Activated naive CD4-positive, alpha-beta T cell treated with anti-CD3 and anti-CD28 coated beads, Interleukin-2, amount 50 U/mL, for 24 hours (primary cell): ENCODE measurements around the gene ITGB2.
A peak's percentile ranks its signal among the peaks of the same experiment; 100 is the strongest.
"Not testable (repeated sequence)": the region's sequence is repeated elsewhere in the genome, so short reads cannot be mapped to it uniquely, and the experiment has no call there.

Source experiments
- H3K27ac Mint-ChIP-seq: one replicate; pipeline ENCODE4 v1.8.0; 2021; ENCODE audit warnings: mild to moderate bottlenecking, mixed read lengths
- H3K27me3 Mint-ChIP-seq: one replicate; pipeline ENCODE4 v1.8.0; 2021; ENCODE audit warnings: mixed read lengths
- H3K36me3 Mint-ChIP-seq: one replicate; pipeline ENCODE4 v1.8.0; 2021; ENCODE audit warnings: mixed read lengths
- H3K4me1 Mint-ChIP-seq: one replicate; pipeline ENCODE4 v1.8.0; 2021; ENCODE audit warnings: mixed read lengths
- H3K4me3 Mint-ChIP-seq: one replicate; pipeline ENCODE4 v1.8.0; 2021; ENCODE audit warnings: mild to moderate bottlenecking, mixed read lengths
- H3K9me3 Mint-ChIP-seq: one replicate; pipeline ENCODE4 v1.8.0; 2021; ENCODE audit warnings: mixed read lengths

The ITGB2 gene

DNA sequence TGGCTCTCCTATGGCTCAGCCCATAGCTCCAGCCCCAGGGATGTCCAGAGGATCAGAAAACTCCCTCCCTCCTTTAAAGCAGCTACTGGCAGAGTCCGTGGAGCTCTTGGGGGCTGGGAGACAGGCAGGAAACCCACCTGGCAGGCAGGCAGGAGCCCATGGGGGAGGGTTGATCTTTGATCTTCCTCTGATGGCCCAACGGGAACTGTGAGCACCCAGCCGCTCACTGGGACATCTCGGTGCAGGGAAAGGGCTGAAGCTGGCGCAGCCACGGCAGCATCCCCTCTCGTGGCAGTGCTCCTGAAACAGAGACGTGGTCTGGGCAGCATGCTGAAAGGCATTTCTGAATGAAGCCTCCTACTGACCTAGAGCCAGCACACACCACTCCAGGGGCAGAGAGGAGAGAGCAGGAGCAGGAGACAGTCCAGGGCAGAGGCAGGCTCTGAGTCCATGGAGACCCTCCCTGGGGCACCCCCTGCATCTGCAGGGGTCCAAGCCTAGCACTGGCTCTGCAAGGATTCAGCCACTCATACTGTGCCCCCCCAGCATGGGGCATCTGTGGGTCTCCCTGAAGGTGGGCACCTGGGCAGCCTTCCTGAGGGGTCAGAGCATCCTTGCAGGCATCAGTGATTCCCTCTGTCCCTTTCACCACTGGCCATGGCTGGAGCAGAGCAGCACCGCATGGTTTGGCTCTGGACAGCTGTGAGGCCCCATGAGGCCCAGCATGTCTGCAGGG lies 14.3 kb upstream of the ITGB2 start:
- Mint-ChIP-seq H3K36me3 (no peaks in the 10 kb centered on the region), H3K9me3 (no peaks in the 10 kb centered on the region), H3K4me1 (peaks cover 23% of the 10 kb centered on the region), H3K27ac (no peak overlapping the region), H3K4me3 (no peak overlapping the region), H3K27me3 (no peaks in the 10 kb centered on the region)

DNA sequence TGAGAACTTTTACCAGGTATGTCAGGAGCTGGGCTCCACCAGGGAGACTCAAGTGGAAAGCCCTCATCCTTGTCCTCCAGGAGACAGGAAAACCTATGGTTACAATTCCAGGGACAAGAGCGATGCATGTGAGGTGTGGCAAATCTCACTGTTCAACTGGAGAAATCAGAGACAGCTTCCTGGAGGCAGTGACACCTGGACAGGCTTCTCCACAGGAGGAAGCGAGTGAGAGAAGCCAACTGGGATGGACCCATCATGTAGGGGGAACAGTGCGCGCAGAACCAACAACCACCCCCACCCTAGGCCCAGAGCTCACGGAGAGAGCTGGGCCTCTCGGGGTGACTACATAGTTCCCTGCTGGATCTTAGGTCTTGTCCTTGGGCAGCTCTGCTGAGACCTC lies 13.6 kb upstream of the ITGB2 start:
- H3K9me3 Mint-ChIP-seq: no peaks in the 10 kb centered on the region
- no peaks in the 10 kb centered on the region for H3K36me3 Mint-ChIP-seq
- H3K27me3 Mint-ChIP-seq: no peaks in the 10 kb centered on the region
- peaks cover 26% of the 10 kb centered on the region for H3K4me1 Mint-ChIP-seq
- peak overlapping the region; percentile 24 for H3K27ac Mint-ChIP-seq
- no peak overlapping the region for H3K4me3 Mint-ChIP-seq

DNA sequence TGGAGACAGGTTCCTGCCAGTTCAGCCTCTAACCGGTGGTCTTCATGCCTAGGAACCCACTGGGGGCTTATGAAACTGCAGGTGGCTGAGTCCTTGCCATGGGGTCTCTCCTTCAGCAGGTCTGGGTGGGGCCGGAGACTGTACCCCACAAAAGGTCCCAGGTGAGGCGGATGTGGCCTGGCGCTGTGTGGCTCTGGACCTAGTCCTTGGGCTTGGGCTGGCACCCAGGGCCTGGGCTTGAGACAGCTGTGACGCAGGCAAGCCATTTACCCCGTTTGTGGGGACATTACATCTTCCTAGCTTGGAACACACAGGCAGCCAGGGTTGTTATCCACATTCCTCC lies 13.2 kb upstream of the ITGB2 start:
- H3K27me3 Mint-ChIP-seq: no peaks in the 10 kb centered on the region
- peaks cover 26% of the 10 kb centered on the region for H3K4me1 Mint-ChIP-seq
- H3K27ac Mint-ChIP-seq: no peak overlapping the region
- no peaks in the 10 kb centered on the region for H3K36me3 Mint-ChIP-seq
- H3K9me3 Mint-ChIP-seq: no peaks in the 10 kb centered on the region
- no peak overlapping the region for H3K4me3 Mint-ChIP-seq

DNA sequence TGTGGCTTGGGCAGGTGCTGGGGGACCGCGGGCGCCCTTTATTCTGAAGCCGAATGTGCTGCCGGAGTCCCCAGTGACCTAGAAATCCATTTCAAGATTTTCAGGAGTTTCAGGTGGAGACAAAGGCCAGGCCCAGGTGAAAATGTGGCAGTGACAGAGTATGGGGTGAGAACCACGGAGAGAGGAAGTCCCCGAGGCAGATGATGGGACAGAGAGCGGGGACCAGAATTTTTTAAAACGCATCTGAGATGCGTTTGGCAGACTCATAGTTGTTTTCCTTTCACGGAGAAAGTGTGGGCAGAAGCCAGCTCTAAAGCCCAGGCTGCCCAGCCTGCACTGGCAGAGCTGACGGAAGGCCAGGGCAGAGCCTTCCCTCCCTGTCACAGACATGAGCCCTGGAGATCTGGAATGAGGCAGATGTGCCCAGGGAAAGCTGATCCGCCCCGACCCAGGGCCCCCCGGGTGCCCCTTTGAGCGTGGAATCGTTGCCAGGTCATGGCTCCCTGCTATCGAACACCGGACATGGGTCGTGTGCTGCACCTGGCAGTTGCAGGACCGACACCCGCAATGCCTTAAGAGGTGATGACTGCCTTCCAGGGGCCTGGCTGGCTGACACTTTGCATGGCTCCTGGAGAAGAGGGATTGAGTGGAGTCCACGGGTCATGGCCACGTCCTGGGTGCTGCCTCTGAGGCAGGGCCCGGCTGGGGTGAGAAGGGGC lies 12.7 kb upstream of the ITGB2 start:
- Mint-ChIP-seq H3K4me3 (peak overlapping the region; percentile 36), H3K27me3 (no peaks in the 10 kb centered on the region), H3K4me1 (peaks cover 31% of the 10 kb centered on the region), H3K9me3 (no peaks in the 10 kb centered on the region), H3K27ac (no peak overlapping the region), H3K36me3 (no peaks in the 10 kb centered on the region)

DNA sequence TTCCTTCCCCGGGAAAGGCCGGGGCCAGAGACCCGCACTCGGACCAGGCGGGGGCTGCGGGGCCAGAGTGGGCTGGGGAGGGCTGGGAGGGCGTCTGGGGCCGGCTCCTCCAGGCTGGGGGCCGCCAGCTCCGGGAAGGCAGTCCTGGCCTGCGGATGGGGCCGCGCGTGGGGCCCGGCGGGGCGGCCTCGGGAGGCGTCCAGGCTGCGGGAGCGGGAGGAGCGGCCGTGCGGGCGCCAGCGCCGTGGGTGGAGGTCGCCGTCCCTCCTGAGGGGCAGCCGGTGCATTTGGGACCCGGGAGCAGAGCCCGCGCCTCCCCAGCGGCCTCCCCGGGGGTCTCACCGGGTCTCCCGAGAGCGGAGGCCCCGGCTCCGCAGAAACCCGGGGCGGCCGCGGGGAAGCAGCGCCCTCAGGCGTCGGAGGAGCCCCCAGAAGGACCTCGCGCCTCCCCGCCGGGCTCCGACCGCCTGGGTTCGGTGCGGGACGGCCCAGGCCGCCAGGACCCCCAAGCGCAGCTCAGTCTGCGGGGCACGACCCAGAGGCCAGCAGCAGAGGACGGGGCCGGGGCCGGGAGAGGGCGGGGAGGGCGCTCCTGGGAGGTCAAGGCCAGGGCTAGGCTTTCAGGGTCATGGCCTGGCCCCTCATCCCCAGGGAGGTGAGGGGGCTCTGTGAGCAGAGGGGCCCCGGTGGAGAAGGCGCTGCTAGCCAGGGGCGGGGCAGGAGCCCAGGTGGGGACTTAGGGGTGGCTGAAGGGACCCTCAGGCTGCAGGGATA lies 11.9 kb upstream of the ITGB2 start:
- H3K27ac Mint-ChIP-seq: no peak overlapping the region
- peak overlapping the region; percentile 72 for H3K4me3 Mint-ChIP-seq
- H3K27me3 Mint-ChIP-seq: no peaks in the 10 kb centered on the region
- H3K9me3 Mint-ChIP-seq: no peaks in the 10 kb centered on the region
- no peaks in the 10 kb centered on the region for H3K36me3 Mint-ChIP-seq
- H3K4me1 Mint-ChIP-seq: peaks cover 37% of the 10 kb centered on the region

DNA sequence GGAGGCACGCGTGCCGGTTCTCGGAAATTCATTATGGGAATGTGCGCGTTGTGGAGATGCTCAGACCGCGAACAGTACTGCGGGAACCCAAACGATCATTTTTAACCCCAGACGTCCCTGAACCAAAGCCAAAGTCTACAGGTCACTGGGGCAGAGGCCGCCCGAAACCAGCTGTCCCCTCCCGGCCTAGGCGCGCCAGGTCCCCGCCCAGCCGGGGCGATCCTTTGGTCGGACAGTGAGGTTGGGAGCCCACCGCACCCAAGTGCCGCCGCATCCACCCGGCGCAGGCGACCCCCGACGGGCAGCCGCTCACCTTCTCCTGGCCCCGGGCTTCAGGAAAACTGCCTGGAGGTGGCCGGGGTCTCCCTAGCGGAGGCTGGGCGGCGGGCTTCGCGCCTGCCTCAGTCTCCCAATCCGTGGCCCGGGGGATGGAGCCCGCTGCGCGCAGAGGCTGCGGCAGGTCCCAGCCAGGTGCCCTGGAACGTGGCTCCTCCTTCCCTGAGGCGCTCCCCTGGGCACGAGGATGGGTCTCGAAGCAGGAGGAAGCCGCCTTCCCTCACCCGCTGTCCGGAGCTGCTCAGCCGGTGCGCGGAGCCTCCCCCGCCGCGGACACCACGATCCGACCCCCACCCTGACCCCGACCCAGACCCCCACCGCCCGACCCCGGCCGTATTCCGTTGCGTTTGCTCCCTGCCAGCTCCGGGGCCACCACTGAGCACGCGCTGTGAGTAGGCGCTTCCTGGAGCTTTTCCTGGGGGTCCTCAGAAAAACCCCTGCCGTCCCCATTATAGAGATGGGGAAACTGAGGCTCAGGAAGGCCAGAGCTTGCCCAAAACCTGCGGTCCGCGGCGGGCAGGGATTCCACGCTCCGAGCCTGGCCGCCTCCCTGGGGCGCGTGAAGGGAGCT lies 11.1 kb upstream of the ITGB2 start:
- Mint-ChIP-seq H3K9me3 (no peaks in the 10 kb centered on the region), H3K4me3 (peak overlapping the region; percentile 84), H3K27me3 (no peaks in the 10 kb centered on the region), H3K27ac (peak overlapping the region; percentile 55), H3K36me3 (no peaks in the 10 kb centered on the region), H3K4me1 (peaks cover 45% of the 10 kb centered on the region)

DNA sequence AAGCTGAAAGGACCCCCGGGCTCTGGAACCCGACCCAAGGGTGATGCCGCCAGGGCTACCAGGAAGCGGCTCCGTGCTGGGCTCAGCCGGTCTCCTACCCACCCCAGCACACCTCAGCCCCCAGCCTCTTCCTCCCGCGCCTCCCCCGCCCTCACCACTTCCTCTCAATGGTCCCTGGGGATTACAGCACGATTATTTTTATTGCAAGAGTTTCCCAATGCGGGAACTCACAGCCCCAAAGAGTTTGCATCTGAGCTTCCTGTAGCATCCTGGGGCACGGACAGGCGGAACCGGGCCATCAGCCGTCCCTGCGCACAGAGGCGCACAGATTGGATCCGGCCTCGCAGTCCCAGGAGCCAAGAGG lies 10.4 kb upstream of the ITGB2 start:
- Mint-ChIP-seq H3K27ac (peak overlapping the region; percentile 55), H3K27me3 (no peaks in the 10 kb centered on the region), H3K36me3 (no peaks in the 10 kb centered on the region), H3K9me3 (no peaks in the 10 kb centered on the region), H3K4me3 (peak overlapping the region; percentile 84), H3K4me1 (peaks cover 52% of the 10 kb centered on the region)

DNA sequence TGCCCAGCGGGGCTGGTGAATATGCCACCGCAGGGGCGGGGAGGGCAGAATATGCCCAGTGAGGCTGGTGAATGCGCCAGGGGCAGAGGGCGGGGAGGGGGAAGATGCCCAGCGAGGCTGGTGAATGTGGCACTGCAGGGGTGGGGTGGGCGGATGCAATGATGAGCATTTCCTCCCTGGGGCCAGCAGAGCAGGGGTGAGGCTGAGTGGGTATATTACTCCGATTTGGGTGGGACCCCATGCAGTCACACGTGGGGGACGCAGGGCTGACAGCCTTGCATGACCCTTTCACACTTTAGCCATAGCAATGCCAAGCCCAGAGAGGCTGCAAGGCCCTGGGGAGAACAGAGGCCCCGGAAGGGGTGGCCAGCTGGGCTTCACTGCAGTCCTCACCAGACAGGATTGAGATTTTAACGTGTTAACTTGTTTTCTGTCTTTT lies 9.9 kb upstream of the ITGB2 start:
- peak overlapping the region; percentile 84 for H3K4me3 Mint-ChIP-seq
- H3K36me3 Mint-ChIP-seq: no peaks in the 10 kb centered on the region
- no peaks in the 10 kb centered on the region for H3K27me3 Mint-ChIP-seq
- H3K9me3 Mint-ChIP-seq: no peaks in the 10 kb centered on the region
- peaks cover 56% of the 10 kb centered on the region for H3K4me1 Mint-ChIP-seq
- H3K27ac Mint-ChIP-seq: peak overlapping the region; percentile 46

DNA sequence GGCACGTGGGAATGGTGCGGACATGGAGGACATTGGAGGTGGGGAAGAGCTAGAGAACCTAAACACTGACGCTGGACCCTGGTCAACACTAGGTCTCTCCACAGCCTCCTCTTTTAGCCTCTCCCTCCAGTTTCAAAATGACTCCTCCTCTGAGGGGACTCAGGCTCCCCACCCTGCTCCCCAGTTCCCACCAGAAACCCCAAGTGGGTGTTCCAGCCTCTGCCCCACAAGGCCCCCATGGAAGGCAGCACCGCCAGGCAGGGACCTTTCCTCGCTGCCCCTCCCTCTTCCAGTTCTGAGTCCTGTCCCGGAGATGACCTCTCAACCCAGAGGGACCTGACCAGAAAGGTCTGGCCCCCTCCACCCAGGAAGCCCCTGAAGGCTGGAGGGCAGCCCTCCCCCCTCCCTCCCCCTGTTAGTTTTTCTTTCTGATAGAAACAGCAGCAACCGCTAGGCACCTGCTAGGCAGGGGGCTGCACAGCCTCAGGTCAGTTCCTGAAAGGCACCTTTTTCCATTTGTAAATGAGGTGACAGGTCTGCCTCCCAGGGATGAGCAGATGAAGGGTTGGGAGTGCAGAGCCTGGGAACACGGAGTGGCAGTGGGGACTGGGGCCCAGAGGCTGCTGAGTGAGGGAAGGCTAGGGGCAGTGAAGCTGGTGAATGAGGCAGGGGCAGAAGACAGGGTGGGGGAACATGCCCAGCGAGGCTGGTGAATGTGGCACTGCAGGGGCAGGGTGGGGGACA lies 9.3 kb upstream of the ITGB2 start:
- H3K27me3 Mint-ChIP-seq: no peaks in the 10 kb centered on the region
- H3K4me3 Mint-ChIP-seq: peak overlapping the region; percentile 84
- H3K4me1 Mint-ChIP-seq: peaks cover 62% of the 10 kb centered on the region
- no peaks in the 10 kb centered on the region for H3K36me3 Mint-ChIP-seq
- peak overlapping the region; percentile 75 for H3K27ac Mint-ChIP-seq
- H3K9me3 Mint-ChIP-seq: no peaks in the 10 kb centered on the region

DNA sequence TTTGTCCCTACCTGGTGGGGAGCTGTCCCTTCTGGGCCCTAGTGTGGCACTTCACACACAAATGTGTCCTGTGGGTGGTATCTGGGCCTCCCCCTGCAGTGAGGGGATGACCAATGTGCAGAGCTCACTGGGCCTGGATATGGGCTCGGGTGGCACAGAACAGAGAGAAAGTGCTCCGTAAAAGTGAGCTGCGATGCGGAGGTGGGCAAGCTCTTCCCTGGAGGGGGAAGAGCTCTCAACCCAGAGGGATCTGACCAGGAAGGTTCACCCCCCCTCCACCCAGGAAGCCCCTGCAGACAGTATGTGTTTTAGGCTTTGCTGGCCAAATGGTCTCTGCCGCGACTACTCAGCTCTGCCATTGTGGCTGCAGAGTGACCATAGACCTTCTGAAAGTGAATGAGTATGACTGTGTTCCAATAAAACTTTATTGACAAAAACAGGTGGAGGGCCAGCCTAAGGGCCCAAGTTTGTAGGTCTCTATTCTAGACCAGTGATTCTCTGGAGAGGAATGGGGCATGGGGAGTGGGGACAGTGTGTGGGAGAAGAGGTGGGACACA lies 8.6 kb upstream of the ITGB2 start:
- peaks cover 69% of the 10 kb centered on the region for H3K4me1 Mint-ChIP-seq
- peak overlapping the region; percentile 84 for H3K4me3 Mint-ChIP-seq
- H3K27me3 Mint-ChIP-seq: no peaks in the 10 kb centered on the region
- H3K36me3 Mint-ChIP-seq: no peaks in the 10 kb centered on the region
- no peaks in the 10 kb centered on the region for H3K9me3 Mint-ChIP-seq
- H3K27ac Mint-ChIP-seq: peak overlapping the region; percentile 89

DNA sequence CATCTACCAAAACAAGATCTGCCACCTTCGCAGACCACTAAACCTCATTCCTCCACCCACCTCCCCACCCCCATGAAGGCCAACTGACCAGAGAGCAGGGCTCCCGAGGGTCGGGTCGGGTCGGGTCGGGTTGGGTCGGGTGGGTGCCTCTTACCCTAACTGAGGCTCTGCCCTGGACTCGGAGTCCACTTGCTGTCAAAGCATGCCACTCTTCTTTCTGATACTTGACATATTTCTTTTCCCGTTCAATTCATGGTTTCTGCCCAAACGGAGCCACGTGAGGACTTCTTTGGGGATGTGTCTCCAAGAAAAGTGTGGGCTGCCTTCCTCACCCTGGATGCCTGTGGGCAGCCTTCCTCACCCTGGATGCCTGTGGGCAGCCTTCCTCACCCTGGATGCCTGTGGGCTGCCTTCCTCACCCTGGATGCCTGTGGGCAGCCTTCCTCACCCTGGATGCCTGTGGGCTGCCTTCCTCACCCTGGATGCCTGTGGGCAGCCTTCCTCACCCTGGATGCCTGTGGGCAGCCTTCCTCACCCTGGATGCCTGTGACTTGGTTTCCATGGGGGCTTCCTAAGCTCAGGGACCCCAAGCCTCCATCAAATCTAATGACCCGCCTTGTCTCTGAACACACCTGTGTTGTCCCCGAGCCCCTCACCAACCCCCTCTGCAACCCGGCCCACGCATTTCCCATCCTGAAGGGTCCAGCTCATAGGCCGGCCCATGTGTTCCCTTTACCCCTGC lies 8.0 kb upstream of the ITGB2 start:
- not testable (repeated sequence) for H3K9me3 Mint-ChIP-seq, H3K36me3 Mint-ChIP-seq, H3K27me3 Mint-ChIP-seq
- peak overlapping the region; percentile 90 for H3K27ac Mint-ChIP-seq
- peak overlapping the region; percentile 89 for H3K4me3 Mint-ChIP-seq
- peaks cover 75% of the 10 kb centered on the region for H3K4me1 Mint-ChIP-seq

DNA sequence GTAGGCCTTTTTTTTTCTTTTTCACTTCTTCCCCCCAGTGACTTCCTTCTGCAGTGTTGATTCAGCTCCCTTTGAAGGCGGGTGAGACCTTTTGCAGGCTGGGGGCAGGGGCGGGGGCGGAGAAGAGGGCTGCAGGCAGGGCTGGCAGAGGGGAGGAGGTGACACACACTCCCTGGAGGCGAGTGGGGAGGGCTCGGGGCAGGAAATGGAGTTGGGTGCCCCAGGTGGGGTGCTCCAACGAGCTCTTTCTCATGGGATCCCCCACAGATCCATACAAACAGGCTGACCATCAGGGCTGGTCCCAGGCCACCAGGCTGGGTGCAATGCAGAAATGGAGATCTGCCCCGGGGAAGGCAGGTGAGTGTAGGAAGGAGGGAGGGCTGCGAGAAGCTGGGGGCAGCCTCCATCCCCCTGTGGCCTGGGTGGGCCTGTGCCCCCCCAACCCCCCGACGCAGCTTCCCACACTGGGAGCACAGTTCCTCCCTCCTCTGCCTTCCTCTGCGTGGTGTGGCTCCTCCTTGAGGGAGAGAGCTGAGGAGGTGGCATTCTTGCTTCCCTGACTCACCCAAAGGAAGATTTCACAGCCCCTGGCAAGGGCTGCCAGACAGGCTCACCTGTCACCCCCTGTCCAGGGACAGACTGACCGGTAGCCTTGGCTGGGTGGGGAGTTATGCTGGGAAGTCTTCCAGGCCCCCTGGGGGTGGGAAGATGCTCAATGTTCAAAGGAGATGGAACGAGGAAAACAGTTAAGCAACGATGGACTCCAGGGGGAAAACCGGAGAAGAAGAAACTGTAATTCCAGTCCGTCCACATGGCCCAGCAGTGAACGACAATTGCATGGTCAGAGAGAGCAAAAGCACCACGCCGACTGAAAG lies 7.1 kb upstream of the ITGB2 start:
- Mint-ChIP-seq H3K27me3 (no peaks in the 10 kb centered on the region), H3K9me3 (no peaks in the 10 kb centered on the region), H3K27ac (peak overlapping the region; percentile 90), H3K4me3 (peak overlapping the region; percentile 89), H3K36me3 (no peaks in the 10 kb centered on the region), H3K4me1 (peaks cover 83% of the 10 kb centered on the region)

DNA sequence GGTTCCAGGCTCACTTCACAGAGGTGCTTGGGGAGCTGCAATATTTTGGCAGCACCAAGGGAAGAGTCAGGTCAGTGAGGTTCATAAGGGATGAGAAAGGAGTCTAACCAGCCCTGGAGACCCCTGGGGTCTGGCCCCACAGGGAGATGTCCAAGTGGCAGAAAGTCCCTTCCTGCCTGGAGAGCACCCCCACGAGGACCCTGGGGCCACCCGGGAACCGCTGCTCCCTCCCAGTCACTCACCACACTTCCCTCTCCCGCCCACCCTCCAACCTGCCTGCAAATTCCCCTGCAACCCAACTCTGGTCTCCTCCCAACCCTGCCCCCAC lies 6.5 kb upstream of the ITGB2 start:
- Mint-ChIP-seq H3K4me1 (peaks cover 88% of the 10 kb centered on the region), H3K36me3 (no peaks in the 10 kb centered on the region), H3K27ac (peak overlapping the region; percentile 99), H3K4me3 (peak overlapping the region; percentile 89), H3K27me3 (no peaks in the 10 kb centered on the region), H3K9me3 (no peaks in the 10 kb centered on the region)
